Measurements from ENCODE around the gene PCDHGC5.

GRCh38 chr5:141529002-141529401 is 40.1 kb downstream of the PCDHGC5 start:
- TF ChIP-seq YY1 (IDR thresholded peaks at IDR 0.05; ENCODE audit: low read depth, low read length) (no peak), CREB1 (IDR thresholded peaks at IDR 0.05) (no peak), BRCA1 (IDR thresholded peaks at IDR 0.05; ENCODE audit: low read depth, low read length) (no peak), POLR2AphosphoS5 (IDR thresholded peaks at IDR 0.05; ENCODE audit: low read depth, low read length) (no peak), USF2 (IDR thresholded peaks at IDR 0.05; ENCODE audit: low read length) (no peak), RAD21 (IDR thresholded peaks at IDR 0.05 in 1 of 2, conservative IDR thresholded peaks at IDR 0.05 in 1 of 2; ENCODE audit: low read depth in 2 of 2, low read length in 2 of 2) (no peak), NANOG (IDR thresholded peaks at IDR 0.05; ENCODE audit: insufficient read depth, low read depth, low read length, poor library complexity, severe bottlenecking) (no peak), TCF12 (IDR thresholded peaks at IDR 0.05; ENCODE audit: low read depth, low read length) (no peak), ATF2 (IDR thresholded peaks at IDR 0.05; ENCODE audit: low read length) (no peak)
- TF ChIP-seq, protein P1, sequence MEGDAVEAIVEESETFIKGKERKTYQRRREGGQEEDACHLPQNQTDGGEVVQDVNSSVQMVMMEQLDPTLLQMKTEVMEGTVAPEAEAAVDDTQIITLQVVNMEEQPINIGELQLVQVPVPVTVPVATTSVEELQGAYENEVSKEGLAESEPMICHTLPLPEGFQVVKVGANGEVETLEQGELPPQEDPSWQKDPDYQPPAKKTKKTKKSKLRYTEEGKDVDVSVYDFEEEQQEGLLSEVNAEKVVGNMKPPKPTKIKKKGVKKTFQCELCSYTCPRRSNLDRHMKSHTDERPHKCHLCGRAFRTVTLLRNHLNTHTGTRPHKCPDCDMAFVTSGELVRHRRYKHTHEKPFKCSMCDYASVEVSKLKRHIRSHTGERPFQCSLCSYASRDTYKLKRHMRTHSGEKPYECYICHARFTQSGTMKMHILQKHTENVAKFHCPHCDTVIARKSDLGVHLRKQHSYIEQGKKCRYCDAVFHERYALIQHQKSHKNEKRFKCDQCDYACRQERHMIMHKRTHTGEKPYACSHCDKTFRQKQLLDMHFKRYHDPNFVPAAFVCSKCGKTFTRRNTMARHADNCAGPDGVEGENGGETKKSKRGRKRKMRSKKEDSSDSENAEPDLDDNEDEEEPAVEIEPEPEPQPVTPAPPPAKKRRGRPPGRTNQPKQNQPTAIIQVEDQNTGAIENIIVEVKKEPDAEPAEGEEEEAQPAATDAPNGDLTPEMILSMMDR (IDR thresholded peaks at IDR 0.05; ENCODE audit: control extremely low read depth in 1 of 3, insufficient read depth in 1 of 3, low read depth in 1 of 3, low read length in 3 of 3) = no peak
- TF ChIP-seq, protein P2, sequence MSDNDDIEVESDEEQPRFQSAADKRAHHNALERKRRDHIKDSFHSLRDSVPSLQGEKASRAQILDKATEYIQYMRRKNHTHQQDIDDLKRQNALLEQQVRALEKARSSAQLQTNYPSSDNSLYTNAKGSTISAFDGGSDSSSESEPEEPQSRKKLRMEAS (IDR thresholded peaks at IDR 0.05) = no peak

Data from H1 (cell line).